Activated naive CD8-positive, alpha-beta T cell treated with anti-CD3 and anti-CD28 coated beads for 36 hours (primary cell): ENCODE results near the gene ZKSCAN8. TPM values are rescaled to one million over a fixed set of nuclear protein-coding genes. Genes with fewer than 3 reads are reported as not detected.

Experiments
- DNase-seq: peaks from one replicate; pipeline ENCODE4 v3.0.0; 2021
- H3K27ac Mint-ChIP-seq: one replicate; pipeline ENCODE4 v1.8.0; 2022; ENCODE audit warnings: mild to moderate bottlenecking, moderate library complexity, mixed read lengths
- H3K27me3 Mint-ChIP-seq: one replicate; pipeline ENCODE4 v1.8.0; 2022; ENCODE audit warnings: mild to moderate bottlenecking, mixed read lengths
- H3K36me3 Mint-ChIP-seq: one replicate; pipeline ENCODE4 v1.8.0; 2021; ENCODE audit warnings: mild to moderate bottlenecking, mixed read lengths
- H3K4me1 Mint-ChIP-seq: one replicate; pipeline ENCODE4 v1.8.0; 2021; ENCODE audit warnings: mixed read lengths
- H3K4me3 Mint-ChIP-seq: one replicate; pipeline ENCODE4 v1.8.0; 2022; ENCODE audit warnings: mild to moderate bottlenecking, moderate library complexity, mixed read lengths
- H3K9me3 Mint-ChIP-seq: one replicate; pipeline ENCODE4 v1.8.0; 2022; ENCODE audit warnings: mixed read lengths
- total RNA-seq, 2 experiments: library from RNA; stranded (reverse); gene quantifications; one replicate each; pipeline ENCODE4 v1.2.3, GENCODE V29; 2021

Gene ZKSCAN8
- total RNA-seq, 2 experiments from 2014 or later: 13.8 to 14.6 TPM

GRCh38 chr6:28207510-28208110 is 65.9 kb downstream of the ZKSCAN8 start:
- no peak overlapping the region for H3K27ac Mint-ChIP-seq
- H3K4me3 Mint-ChIP-seq: peak overlapping the region; percentile 75
- H3K36me3 Mint-ChIP-seq: peaks cover 4% of the 10 kb centered on the region
- H3K9me3 Mint-ChIP-seq: peaks cover 13% of the 10 kb centered on the region
- peak; percentile 34 for DNase-seq
- peaks cover 23% of the 10 kb centered on the region for H3K4me1 Mint-ChIP-seq
- H3K27me3 Mint-ChIP-seq: peaks cover 82% of the 10 kb centered on the region

GRCh38 chr6:28208111-28208659 is 66.5 kb downstream of the ZKSCAN8 start:
- Mint-ChIP-seq H3K27ac (no peak overlapping the region), H3K4me1 (peaks cover 28% of the 10 kb centered on the region), H3K36me3 (peaks cover 3% of the 10 kb centered on the region), H3K27me3 (peaks cover 88% of the 10 kb centered on the region), H3K4me3 (peak overlapping the region; percentile 75), H3K9me3 (peaks cover 12% of the 10 kb centered on the region)
- DNase-seq: no peak

Other genes with a start within 250 kb of the ZKSCAN8 start
- gene OR2B2, start 229.5 kb upstream of the ZKSCAN8 start, total RNA-seq: not detected
- not detected for gene OR2B6, start 184.6 kb upstream of the ZKSCAN8 start, total RNA-seq
- 1 to 10 TPM; 4.3 TPM for gene ZNF165, start 61.3 kb upstream of the ZKSCAN8 start, total RNA-seq
- 1 to 10 TPM; 2.9 to 3.3 TPM for gene ZSCAN16, start 17.3 kb upstream of the ZKSCAN8 start, total RNA-seq
- 1 to 10 TPM; 4.3 to 5.2 TPM for gene ZSCAN9, start 83.4 kb downstream of the ZKSCAN8 start, total RNA-seq
- gene ZKSCAN4, start 110.4 kb downstream of the ZKSCAN8 start, total RNA-seq: 1 to 10 TPM; 4.5 to 5.0 TPM
- gene NKAPL, start 117.4 kb downstream of the ZKSCAN8 start, total RNA-seq: under 1 TPM; 0.46 to 0.64 TPM
- 1 to 10 TPM; 5.2 to 5.8 TPM for gene ZSCAN26, start 125.3 kb downstream of the ZKSCAN8 start, total RNA-seq
- 1 to 10 TPM; 3.4 to 3.8 TPM for gene PGBD1, start 139.7 kb downstream of the ZKSCAN8 start, total RNA-seq
- 1 to 10 TPM; 2.5 to 3.0 TPM for gene ZSCAN31, start 194.3 kb downstream of the ZKSCAN8 start, total RNA-seq
- gene ZKSCAN3, start 208.1 kb downstream of the ZKSCAN8 start, total RNA-seq: 1 to 10 TPM; 1.8 TPM